Posterior vena cava (tissue), 2 donors: ENCODE measurements around the gene TMCC3. TPM values are rescaled to one million over a fixed set of nuclear protein-coding genes. Genes with fewer than 3 reads are reported as not detected.

Experiments
- DNase-seq: peaks from one replicate; pipeline ENCODE4 v3.0.0-alpha.2; 2020; ENCODE audit warnings: low spot score
- intact Hi-C, 2 donors: fragments of 100-400 bp; cut with DNase I; formaldehyde crosslinking; loops; one replicate each; pipeline versions ENCODE4 v1.14.1 to v1.14.2; 2022 to 2023
- total RNA-seq, 2 donors: library from RNA; stranded (reverse); fragmentation: NEBNext Ultra II Directional; extraction: Animal tissue kit (Norgen Biotek cat#: 25700); gene quantifications; one replicate each; pipeline ENCODE4 v1.2.1, GENCODE V29; 2021
- donor health status: DM: yes; HTN: yes; CAD: no.
- donor health status: DM: yes; HTN: yes; CAD: no.

Gene TMCC3
- total RNA-seq, 2 donors from 2014 or later = 10.3 to 21.2 TPM

- intact Hi-C loops = no loop called here
- DNase-seq = no peak
Observed at GRCh38 chr12:94676031-94676641, 25.8 kb upstream of the TMCC3 start.

GRCh38 chr12:94674835-94675234 lies 24.5 kb upstream of the TMCC3 start:
- peak; percentile 83 for DNase-seq
- intact Hi-C loops = no loop called here

- DNase-seq = no peak
Observed at GRCh38 chr12:94674051-94674451, 23.7 kb upstream of the TMCC3 start.

DNA sequence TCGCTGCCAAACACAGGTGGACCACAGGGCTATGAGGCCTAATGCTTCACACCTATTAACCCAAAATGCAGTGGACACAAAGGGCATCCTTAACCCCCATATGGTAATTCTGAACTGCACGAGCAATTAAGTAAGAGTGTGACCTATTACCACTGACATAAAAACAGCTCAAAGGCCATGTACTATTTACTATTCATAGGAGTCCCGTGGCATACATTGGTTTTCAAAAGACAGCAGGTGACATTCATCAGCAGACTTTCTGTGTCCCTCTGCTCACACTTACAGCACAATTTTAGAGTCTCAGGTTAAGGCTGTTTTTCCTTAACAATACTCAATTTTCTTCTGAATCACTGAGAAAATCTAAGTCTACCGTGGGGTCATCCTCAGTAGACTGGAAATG lies 23.1 kb upstream of the TMCC3 start:
- intact Hi-C loops = no loop called here
- DNase-seq = no peak

More at GRCh38 chr12:94674051-94674451, 23.7 kb upstream of the TMCC3 start:
- intact Hi-C loops = no loop called here

GRCh38 chr12:94671917-94672316 lies 21.6 kb upstream of the TMCC3 start:
- no peak for DNase-seq
- intact Hi-C loops = no loop called here

DNA sequence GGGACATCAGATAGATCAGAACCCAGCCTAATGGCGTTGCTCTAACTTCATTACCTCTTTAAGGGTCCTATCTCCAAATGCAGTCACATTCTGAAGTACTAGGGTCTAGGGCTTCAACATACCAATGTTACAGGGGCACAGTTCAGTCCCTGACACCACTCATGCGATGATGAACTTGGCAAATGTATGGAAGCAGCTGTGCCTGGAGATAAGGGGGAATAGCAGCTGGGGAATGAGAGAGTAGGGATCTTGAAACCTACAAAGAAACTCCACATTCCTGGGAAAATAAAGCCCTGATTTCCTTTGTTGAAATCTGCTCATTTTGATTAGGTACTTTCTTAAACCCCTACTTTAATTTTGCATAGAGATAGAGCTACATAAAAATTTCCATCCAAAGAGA lies 20.5 kb upstream of the TMCC3 start:
- intact Hi-C loops = no loop called here
- DNase-seq = no peak

DNA sequence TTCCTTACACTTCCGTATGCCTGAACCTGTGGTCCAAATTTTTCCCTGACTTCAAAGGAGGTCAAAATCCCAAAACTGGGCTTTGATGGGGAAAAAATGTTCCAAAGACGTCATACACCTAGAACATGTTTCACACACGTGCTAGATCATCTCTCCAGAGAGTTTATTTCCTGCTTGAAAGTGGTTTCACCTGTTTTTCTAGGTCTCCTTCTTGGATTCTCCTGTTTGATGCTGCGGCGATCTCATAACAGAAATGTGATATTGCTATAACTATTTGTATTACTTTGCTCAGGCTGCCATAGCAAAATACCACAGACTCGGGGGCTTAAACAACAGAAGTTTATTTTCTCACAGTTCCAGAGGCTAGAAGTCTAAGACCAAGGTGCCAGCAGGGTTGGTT lies 19.7 kb upstream of the TMCC3 start:
- intact Hi-C loops = no loop called here
- no peak for DNase-seq

DNA sequence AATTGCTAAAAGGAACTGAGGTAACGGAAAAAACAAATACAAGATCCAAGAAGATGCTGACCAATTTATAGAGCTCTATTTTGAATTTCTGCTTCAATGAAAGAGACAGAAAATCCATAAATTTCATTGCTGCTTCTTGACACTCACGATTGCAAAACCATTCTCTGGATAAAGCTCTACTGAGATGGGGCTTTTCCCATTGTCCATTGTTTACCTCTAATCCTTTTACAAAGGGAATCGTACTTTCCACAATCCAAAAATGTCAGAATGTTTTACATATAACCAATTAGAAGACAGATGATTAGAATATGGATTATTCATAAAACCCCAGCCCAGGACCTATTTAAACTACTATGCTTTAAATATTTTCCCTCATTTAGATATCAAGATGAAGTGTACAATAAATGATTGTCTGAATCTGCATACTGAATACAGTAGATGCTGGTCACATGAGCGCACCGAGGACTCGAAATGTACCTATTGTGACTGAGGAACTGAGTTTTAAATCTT lies 16.7 kb upstream of the TMCC3 start:
- no peak for DNase-seq

DNA sequence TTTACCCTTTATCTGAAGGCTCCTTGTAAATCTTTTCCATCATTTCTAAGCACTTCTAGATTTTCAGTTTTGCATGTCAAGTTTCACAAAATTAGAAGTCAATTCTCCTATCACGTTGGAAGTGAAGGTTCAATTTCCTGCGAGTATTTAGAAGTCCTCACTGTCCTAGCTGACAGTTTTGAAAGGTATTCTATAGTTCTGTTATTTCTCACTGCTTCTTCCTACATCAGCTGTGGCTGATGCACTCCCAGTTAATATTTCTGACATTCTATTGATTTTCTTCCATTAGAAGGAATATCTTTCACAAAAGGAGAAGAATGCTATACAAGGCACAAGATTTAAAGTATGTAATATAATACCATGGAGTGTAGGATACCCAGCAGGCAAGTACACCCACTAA lies 15.8 kb upstream of the TMCC3 start:
- no peak for DNase-seq
- intact Hi-C loops = no loop called here

More for the DNA sequence above, 16.7 kb upstream of the TMCC3 start:
- intact Hi-C loops = no loop called here

DNA sequence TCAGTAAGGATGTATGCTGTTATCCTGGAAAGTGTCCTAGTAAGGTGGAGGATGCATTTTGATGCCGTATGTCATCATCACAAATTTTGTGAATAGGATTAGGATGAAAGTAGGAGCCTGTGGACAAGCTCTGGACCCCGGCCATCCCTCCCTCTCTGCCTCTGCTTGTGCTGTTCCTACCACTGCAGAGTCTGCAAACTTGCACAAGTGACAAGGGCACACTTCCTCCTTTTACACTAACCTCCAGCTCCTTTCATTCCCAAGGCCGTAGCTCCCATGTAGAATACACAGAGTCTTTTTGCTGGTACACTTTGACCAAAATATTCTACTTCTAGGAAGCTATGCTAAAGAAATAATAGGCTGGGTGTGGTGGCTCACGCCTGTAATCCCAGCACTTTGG lies 13.3 kb upstream of the TMCC3 start:
- DNase-seq = no peak
- intact Hi-C loops = no loop called here

- intact Hi-C loops = no loop called here
- no peak for DNase-seq
Observed at GRCh38 chr12:94663071-94663470, 12.7 kb upstream of the TMCC3 start.

- no peak for DNase-seq
- intact Hi-C loops = no loop called here
Observed at GRCh38 chr12:94660436-94660835, 10.1 kb upstream of the TMCC3 start.

- no peak for DNase-seq
- intact Hi-C loops = no loop called here
Observed at GRCh38 chr12:94659346-94659930, 9.1 kb upstream of the TMCC3 start.

- no peak for DNase-seq
- intact Hi-C loops = no loop called here
Observed at GRCh38 chr12:94658931-94659330, 8.6 kb upstream of the TMCC3 start.

DNA sequence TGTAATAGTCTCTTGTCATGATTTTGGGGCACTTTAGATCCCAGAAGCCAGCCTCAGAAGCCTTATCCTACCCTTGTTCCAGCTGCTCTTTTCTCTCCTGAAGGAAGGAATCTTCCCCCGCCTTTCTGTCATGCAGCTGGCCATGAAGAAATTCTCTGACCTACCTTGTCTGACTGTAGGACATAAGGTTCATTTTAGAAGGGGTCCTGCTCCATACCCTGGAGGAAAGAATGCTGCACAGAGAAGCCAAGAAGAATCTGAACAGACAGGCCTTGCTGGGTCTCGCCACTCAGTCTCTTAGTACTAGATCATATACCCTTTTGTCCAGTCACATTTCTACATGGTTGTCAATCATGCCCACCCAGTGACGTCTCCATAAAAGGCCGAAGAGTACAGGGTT lies 6.2 kb upstream of the TMCC3 start:
- intact Hi-C loops = no loop called here
- no peak for DNase-seq

DNA sequence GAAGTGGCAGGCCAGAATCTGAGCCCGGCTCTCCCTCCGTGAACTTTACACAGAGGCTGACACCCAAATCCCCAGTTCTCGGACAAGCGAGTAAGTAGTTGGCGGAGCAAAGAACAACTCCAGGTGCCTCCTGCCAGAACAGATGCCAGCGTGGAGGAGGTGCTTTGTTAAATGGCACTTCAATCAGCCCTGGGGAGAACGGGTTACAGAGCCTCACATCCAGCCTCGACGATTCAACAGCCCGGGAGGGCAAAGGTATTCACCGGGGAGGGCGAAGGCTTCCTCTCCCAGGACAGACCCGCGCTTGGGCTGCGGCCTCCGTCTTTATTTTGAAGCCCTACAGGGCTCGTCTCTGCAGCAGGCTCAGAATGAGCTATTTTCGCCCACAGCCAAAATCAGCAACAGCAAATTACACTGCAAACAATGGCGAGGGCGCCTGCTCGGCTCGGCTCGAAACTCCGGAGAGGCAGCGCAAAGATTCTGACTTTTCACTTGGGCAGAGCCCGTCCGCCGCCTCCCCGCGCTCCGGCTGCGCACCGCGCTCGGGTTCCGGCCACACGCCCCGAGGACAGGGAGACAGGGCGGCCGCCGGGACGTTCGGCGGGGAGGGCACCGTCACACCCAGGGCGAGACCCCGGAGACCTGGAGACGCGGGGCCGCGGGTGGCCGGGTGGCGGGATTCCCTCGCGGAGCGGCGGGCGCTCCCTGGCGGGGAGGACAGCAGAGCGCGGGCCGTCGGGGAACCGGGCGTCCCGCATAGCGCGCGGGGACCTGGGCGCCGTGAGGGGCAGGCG lies 811 bp downstream of the TMCC3 start:
- intact Hi-C loops = no loop called here
- DNase-seq = peak; percentile 90

DNA sequence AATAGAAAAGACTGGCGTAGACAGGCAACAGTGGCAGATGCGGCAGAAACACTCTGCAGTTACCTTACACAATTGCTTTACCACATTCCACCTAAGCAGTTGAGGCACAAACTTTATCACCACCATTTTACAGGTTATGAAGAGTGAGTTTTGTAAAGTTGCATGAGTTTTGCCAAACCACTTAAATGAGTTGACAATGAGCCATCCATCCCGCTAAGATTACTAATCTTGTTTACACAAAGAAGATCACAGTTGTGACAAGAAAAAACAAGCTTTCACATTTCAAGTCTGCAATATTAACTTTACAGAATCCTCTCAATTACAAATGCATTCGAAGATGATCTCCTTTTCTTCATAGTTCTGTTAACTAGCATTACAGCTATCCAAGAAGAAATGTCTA lies 1.8 kb downstream of the TMCC3 start:
- intact Hi-C loops = no loop called here
- DNase-seq = no peak

DNA sequence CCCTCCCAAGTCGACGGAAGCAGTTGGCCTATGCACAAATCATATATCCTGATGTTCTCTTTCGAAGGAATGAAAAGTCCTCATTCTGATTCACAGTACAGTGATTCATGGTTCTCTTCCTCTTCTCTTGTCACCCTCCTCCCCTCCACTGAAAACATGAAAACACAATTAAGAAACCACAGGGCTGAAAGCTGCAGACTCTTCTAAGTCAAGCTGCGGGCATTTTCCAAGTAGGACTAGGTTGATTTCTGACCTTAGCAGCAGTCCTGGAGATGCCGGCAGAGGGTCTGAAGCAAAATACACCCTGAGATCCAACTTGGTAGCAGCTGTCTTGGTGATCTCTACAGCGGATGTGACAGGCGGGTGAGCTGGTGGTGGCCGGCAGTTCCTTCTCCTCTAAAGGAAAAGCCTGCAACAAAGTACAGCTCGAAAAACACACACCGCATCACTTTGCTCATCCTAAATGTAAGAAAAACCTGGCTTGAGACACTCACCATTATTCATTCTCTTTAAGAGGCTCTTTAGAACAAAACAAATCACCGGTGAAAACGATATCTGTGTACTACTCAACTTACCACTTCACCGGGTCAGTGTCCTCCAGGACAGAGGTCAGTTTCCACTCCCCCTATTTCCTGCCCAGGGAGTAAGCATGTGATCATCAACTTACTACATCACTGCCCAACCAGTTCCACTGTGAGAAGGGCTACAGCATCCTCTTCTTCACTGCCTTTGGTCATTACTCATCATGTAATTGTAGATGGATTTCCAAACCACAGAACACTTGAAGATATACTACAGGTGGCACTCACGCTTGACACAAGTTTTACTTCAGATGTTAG lies 6.0 kb downstream of the TMCC3 start:
- intact Hi-C loops = no loop called here
- no peak for DNase-seq

DNA sequence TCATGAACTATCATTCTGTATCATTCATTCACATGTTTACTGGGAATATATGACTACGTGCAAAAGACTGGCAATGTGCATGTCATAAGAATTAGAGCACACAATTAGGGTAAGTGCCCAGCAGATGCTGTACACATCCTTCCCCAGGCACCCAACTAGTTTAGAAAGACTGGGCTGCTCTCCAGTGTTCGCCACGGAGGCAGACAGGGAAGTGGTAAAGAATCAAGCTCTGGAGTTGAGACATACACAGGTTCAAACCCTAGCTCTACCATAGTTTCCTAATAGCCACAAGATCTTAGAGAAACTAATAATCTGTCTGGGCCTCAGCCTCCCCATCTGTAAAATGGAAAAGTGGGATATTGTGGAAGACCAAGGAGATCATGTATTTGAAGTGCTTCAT lies 6.8 kb downstream of the TMCC3 start:
- DNase-seq = no peak
- intact Hi-C loops = no loop called here

DNA sequence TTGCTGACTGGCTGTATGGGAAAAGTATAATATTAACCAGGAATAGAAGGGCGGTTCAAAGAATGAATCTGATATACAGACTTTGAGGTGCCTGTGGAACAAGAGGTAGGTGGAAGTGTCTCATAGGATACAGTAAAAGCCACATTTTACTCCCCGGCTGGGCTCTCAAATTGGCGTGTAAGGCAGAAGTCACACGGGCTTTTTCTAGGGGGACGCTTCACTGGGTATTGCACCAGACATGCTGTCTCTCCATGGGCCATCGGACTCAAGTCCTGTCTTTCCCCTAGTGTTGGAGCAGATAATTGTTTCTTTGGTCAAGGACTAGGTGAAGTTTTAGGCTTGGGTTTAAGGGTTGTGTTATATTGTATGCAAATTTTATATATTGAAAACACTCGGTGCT lies 9.1 kb downstream of the TMCC3 start:
- DNase-seq = no peak
- intact Hi-C loops = no loop called here
